HG02623 (cell line): ENCODE results near the gene LRCH3.
"Not testable (repeated sequence)": the region's sequence is repeated elsewhere in the genome, so short reads cannot be mapped to it uniquely, and the experiment has no call there.

ENCODE experiments used
- ATAC-seq: cut with Tn5 transposase; IDR thresholded peaks from one replicate; pipeline ENCODE4 v1.9.1; 2021; ENCODE audit warnings: moderate library complexity; ENCODE audit not compliant: unreplicated experiment

The LRCH3 gene

GRCh38 chr3:197882586-197882985 lies 91.5 kb downstream of the LRCH3 start:
- no peak for ATAC-seq

DNA sequence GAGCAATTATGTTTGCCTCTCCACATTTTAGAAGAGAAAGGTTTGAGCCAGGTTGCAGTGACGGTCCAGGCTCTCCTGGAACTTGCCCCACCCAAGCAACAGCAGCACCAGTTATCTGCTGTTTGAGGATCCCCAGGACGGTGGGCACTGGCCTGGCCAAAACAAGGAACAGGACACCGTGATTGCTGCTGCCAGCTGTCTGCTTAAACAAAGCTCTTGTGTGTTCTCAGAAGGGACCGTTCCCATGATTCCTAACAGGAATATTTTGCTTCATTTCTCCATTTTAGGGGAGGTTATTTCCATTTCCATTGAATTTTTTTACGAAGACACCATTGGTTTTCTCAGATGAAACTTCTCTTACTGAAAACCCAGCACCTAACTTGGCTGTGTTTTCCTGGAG lies 92.5 kb downstream of the LRCH3 start:
- no peak for ATAC-seq

- not testable (repeated sequence) for ATAC-seq
Observed at GRCh38 chr3:197884330-197884729, 93.3 kb downstream of the LRCH3 start.

GRCh38 chr3:197886052-197886451 lies 95.0 kb downstream of the LRCH3 start:
- ATAC-seq = not testable (repeated sequence)

- ATAC-seq = not testable (repeated sequence)
Observed at GRCh38 chr3:197887430-197888053, 96.5 kb downstream of the LRCH3 start.

GRCh38 chr3:197888511-197888910 lies 97.5 kb downstream of the LRCH3 start:
- no peak for ATAC-seq

DNA sequence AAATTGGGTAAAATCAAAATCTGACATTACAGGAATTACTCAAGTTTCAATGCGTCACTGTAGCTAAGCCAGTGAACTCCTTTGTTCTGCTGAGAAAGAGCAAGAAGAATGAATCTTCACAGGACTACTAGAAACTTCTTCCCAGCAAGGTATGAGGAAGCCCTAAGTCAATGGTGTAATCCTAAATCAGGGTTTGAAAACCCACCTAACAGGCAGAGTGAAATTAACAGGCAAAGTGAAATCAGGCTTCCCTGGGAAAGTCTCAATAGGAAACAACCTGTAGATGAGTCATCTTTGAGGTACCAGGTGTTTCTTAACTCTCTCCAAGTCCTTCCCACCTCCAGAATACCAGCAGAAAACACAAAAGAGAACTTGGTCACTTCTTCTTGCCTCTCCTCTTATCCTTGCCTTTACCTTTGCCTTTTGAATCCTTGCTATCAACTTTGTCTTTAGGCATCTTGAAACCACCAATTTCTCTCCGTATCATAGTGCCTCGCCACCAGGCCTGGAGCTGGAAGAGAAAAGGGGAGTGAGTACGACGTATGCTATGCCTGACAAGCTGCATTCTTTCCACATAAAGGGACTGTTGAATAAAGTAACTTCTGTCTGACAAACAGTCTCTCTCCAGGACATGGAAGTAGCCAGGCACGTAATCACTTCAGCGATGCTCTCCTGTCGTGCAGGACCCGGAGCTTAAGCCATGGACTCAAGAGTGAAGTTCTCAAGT lies 98.3 kb downstream of the LRCH3 start:
- no peak for ATAC-seq

GRCh38 chr3:197890693-197891092 lies 99.6 kb downstream of the LRCH3 start:
- ATAC-seq = no peak

DNA sequence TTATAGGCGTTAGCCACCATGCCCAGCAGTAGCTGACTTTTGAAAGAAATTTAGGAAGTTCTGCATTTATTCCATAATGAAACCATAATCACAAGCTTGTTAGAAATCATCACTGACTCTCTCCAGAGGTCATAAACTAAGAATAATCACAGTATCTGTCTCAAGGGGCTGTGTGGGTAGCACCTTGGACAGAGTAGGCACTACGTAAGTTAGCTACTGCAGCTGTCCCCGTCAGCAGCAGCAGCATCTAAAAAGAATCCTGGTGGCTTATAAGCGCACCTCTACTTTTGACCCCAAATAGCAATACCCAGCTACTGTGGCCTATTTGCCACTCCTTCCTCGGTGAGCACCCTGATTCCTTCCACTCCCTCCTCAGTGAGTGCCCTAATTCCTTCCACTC lies 101.1 kb downstream of the LRCH3 start:
- no peak for ATAC-seq

GRCh38 chr3:197896421-197896820 lies 105.4 kb downstream of the LRCH3 start:
- ATAC-seq = no peak

GRCh38 chr3:197899833-197900478 lies 108.9 kb downstream of the LRCH3 start:
- ATAC-seq = no peak

DNA sequence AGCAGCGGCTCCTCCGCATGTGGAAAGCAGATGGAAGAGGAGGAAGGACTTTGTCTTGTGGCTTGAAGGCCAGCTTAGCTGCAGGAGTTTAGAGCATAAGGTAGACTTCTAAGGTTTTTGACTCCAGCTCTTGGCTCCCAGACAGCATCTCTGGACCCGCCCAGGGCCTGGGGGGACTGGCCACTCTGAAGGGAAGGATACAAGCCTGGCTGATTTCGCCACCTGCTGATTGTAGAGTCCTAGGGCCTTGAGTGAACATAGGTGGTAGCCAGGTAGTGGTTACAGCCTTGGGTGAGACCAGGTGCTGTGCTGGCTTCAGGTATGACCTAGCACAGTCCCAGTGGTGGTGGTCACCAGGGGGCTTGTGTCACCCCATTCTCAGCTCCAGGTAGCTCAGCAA lies 110.6 kb downstream of the LRCH3 start:
- no peak for ATAC-seq

DNA sequence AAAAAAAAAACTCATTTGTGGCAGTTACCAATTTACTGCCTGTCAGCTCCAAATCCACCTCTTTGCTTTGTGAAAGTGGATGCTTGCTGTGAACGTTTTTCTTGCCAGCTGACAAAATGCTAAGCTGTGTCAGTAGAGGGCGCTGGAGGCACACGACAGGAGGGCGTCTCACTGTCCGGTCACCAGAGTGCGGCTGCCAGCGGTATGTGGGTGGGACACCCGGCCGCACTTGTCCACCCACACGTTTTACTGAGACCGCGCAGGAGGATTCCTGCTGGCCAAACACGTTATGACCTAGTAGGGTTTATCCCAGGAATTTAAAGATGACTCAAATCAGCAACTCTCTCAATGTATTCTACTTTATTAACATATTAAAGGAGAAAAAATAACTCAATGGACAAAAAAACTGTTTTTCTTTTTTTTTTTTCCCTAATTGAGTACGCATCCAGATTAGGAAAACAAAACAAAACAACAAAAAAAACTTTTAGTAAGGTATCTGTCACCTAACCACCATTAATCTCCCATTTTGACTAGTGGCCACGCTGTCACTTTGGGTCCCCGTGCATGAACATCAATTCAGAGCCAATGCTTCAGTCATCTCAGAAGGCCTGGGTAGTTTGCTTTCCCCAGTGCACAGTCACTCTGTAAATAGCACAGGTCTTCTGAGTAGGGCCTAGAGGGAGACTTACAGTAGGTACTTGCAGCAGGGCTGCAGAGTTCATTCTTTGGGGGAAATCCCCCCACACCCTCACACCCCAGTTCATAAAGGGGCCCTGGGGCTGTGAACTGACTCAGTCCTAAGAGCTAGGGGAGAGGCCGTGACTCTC lies 115.2 kb downstream of the LRCH3 start:
- peak; percentile 81 for ATAC-seq

- ATAC-seq = no peak
Observed at GRCh38 chr3:197906850-197907187, 115.8 kb downstream of the LRCH3 start.

DNA sequence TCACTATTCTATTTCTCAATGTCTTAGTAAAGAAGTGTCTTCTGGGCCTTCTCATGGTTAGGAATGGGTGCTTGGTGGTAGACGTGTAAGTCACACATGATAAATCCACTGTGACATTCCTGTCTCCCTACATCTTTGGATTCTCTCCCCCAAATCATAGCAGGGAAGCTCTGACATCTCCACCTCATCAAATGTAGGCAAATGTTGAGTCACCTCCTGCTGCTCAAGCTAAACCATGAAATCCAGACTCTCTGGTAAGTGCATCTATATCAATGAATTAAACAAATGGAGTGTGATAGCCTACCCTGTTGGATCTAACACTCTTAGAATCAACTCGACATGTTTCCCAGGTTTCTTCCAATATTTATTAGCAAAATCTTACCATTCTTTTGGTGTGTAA lies 116.1 kb downstream of the LRCH3 start:
- no peak for ATAC-seq

GRCh38 chr3:197908550-197908949 lies 117.5 kb downstream of the LRCH3 start:
- ATAC-seq = not testable (repeated sequence)

DNA sequence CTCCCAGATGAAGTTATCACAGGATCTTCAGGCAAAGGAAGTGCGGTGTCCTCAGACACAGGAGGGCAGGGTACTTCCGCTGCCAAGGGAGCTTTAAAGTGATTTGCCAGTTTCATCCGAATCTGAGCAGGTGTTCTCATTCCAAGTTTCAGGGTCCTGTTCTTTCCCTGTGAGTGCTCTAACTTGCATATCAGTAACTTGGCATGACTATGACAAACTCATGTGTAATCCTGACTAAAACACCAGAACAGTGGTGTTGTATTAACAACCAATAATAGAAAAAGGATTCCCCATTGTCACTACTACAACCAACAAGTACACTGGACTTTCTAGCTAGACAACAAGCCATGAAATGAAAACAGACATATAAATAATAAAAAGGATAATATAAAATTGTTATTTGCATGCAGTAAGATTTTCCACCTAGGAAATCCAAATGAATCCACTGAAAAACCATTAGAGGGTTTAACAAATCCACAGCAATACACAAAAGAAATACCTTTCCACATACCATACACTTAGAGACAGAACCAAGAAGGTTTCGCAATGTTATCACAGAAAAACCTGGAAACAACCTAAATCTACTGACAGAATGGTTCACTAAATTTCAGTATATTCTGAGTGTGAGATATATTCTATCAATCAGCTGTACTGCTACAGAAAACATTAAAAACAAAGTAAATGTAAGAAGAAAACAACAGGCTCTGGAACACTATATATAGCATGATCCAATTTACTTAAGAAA lies 118.1 kb downstream of the LRCH3 start:
- no peak for ATAC-seq

DNA sequence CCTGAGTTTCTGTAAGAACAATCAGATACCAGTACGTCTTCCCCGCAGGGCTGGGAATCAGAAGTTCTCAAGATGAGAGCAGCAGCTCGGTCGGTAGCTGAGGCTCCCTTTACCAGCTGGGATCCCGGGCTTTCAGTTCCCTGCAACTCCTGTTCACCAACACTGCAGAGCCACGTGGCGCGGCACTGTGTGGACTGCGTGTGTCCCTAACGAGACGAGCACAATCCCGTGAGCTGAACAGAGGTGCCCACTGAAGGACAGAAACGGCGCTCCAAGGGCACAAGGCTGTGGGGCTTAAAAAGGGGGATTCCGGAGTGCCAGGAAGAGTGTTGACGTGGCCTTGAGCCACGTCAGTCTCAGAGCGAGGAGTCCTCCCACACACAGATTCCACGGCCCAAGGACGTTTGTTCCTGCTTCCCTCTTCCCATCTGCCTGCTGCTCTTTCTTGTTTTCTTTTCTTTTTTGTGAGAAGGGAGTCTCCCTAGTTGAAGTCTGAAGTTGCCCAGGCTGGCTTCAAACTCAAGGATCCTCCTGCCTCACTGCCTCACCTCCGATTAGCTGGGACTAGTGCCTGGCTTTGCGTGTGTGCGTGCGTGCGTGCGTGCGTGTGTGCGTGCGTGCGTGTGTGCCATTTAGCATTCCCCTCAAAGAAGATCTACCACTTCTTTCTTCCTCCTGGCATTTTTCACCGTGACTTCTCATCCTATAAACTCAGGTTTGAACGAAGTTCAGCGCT lies 121.9 kb downstream of the LRCH3 start:
- no peak for ATAC-seq

DNA sequence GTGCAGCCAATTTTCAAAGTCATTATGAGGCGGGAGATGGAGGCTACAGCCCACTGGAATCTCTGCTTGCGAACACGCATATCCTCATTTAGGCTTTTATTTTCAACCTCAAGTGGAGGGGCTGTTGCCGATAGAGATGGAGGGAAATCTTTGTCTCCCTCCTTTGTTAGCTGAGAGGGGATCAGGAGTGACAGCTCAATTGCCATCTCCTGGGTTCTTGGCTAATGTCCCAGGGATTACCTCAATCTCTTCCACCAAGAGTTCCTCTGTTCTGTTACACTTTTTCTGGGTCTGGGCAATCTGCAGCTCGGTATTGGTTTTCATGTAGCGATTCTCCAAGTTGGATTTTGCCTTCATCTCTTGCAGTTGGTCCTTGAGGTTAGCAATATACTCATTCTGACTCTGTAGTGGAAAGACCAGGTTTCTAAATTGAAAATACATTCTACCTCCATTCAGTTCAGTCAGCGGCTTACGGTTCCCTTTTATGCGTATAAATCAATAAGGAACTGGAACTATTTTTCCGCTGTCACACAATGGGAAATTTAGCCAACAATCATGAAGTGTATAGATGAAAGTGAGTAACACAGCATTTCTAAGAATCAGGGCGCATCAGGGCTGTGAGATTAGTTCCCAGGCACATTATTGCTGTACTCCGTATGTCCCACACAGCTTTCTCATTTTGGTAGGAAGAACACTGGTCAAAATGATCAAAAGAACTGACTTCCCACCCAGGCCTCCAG lies 122.8 kb downstream of the LRCH3 start:
- no peak for ATAC-seq
